Liver (tissue), 9 donors: ENCODE measurements around the gene YAE1. TPM values are rescaled to one million over a fixed set of nuclear protein-coding genes. Genes with fewer than 3 reads are reported as not detected.

Experiments
- DNase-seq: peaks from one replicate; pipeline ENCODE4 v3.0.0-alpha.2; 2017; ENCODE audit warnings: low spot score
- H3K27ac ChIP-seq, 2 donors: one replicate each; pipeline ENCODE4 v1.7.0; 2013; ENCODE audit warnings: inconsistent platforms in 2 of 2, low read length in 2 of 2, control low read depth in 1 of 2, low read depth in 1 of 2, mild to moderate bottlenecking in 1 of 2
- H3K27me3 ChIP-seq, 4 donors: one replicate each; pipeline versions ENCODE4 v1.6.1 to v1.7.0; 2013; ENCODE audit warnings: low read length in 3 of 4, inconsistent platforms in 1 of 4, mild to moderate bottlenecking in 1 of 4, moderate library complexity in 1 of 4; ENCODE audit not compliant: control insufficient read depth in 4 of 4, insufficient read depth in 4 of 4
- H3K36me3 ChIP-seq, 4 donors: one replicate each; pipeline versions ENCODE4 v1.6.1 to v1.7.0; 2013; ENCODE audit warnings: low read length in 3 of 4, mild to moderate bottlenecking in 3 of 4, low read depth in 1 of 4, moderate library complexity in 1 of 4; ENCODE audit not compliant: control insufficient read depth in 4 of 4, insufficient read depth in 3 of 4
- H3K4me1 ChIP-seq, 4 donors: one replicate each; pipeline versions ENCODE4 v1.6.1 to v1.7.0; 2013; ENCODE audit warnings: low read length in 3 of 4, mild to moderate bottlenecking in 3 of 4, moderate library complexity in 1 of 4; ENCODE audit not compliant: control insufficient read depth in 4 of 4, insufficient read depth in 4 of 4
- H3K4me3 ChIP-seq, 3 donors: one replicate each; pipeline versions ENCODE4 v1.6.1 to v1.7.0; 2013; ENCODE audit warnings: low read length in 3 of 3, control low read depth in 1 of 3, low read depth in 1 of 3, mild to moderate bottlenecking in 1 of 3
- H3K9ac ChIP-seq, 2 donors: one replicate each; pipeline ENCODE4 v1.7.0; 2013; ENCODE audit warnings: low read length in 2 of 2, mild to moderate bottlenecking in 2 of 2, moderate library complexity in 2 of 2, control low read depth in 1 of 2, low read depth in 1 of 2
- H3K9me3 ChIP-seq, 4 donors: one replicate each; pipeline versions ENCODE4 v1.6.1 to v1.7.0; 2013; ENCODE audit warnings: low read length in 3 of 4; ENCODE audit not compliant: control insufficient read depth in 4 of 4
- EGR1 ChIP-seq, 2 donors: IDR thresholded peaks; 2 replicates each; pipeline ENCODE4 v1.6.1; 2016 to 2018; ENCODE audit warnings: antibody characterized with exemption in 2 of 2, low read depth in 2 of 2
- FOXA1 ChIP-seq: IDR thresholded peaks from 2 replicates; pipeline ENCODE4 v1.6.1; 2016; ENCODE audit warnings: antibody characterized with exemption
- FOXA2 ChIP-seq: IDR thresholded peaks from 2 replicates; pipeline ENCODE4 v1.6.1; 2016; ENCODE audit warnings: antibody characterized with exemption
- HNF4A ChIP-seq, 2 donors: conservative IDR thresholded peaks; 2 replicates each; pipeline ENCODE4 v1.6.1; 2016; ENCODE audit warnings: antibody characterized with exemption in 2 of 2, mild to moderate bottlenecking in 2 of 2
- JUND ChIP-seq, 2 donors: IDR thresholded peaks; 2 replicates each; pipeline ENCODE4 v1.6.1; 2016; ENCODE audit warnings: antibody characterized with exemption in 2 of 2
- NR2F2 ChIP-seq: IDR thresholded peaks from 2 replicates; pipeline ENCODE4 v1.6.1; 2016; ENCODE audit warnings: antibody characterized with exemption
- RAD21 ChIP-seq, 2 donors: IDR thresholded peaks; 2 replicates each; pipeline ENCODE4 v1.6.1; 2016; ENCODE audit warnings: antibody characterized with exemption in 2 of 2, mild to moderate bottlenecking in 2 of 2
- RXRA ChIP-seq, 2 donors: IDR thresholded peaks; 2 replicates each; pipeline ENCODE4 v1.6.1; 2017 to 2018; ENCODE audit warnings: antibody characterized with exemption in 2 of 2, mild to moderate bottlenecking in 1 of 2
- SP1 ChIP-seq: IDR thresholded peaks from 2 replicates; pipeline ENCODE4 v1.6.1; 2018; ENCODE audit warnings: antibody characterized with exemption, mild to moderate bottlenecking
- TAF1 ChIP-seq: conservative IDR thresholded peaks from 2 replicates; pipeline ENCODE4 v1.6.1; 2016; ENCODE audit warnings: antibody characterized with exemption, mild to moderate bottlenecking
- YY1 ChIP-seq: IDR thresholded peaks from 2 replicates; pipeline ENCODE4 v1.6.1; 2016; ENCODE audit warnings: antibody characterized with exemption, mild to moderate bottlenecking
- WGBS: extraction: QIAGEN DNeasy Blood & Tissue Kit; methylation state at CpG from one replicate; pipeline ENCODE4 v1.1.7; 2013; 5-methylcytosine and 5-hydroxymethylcytosine counted together
- polyA plus RNA-seq, 2 donors: library from polyadenylated mRNA; stranded (reverse) in 1 of 2; unstranded in 1 of 2; fragments of 200-250 nt in 1 of 2; fragments of >200 nt in 1 of 2; fragmentation: Nextera tagmentation in 1 of 2; extraction: Ambion mirVana in 1 of 2; gene quantifications; one replicate each; pipeline versions ENCODE4 v1.2.1 to v1.2.3, GENCODE V29; 2013 to 2015
- total RNA-seq, 2 donors: library from RNA; depleted of rRNA; stranded (reverse); fragments of >200 nt; gene quantifications; one replicate each; pipeline ENCODE4 v1.2.3, GENCODE V29; 2014
- TF ChIP-seq, protein P1 (sequence below): fragments of 150-350 bp; IDR thresholded peaks from 2 replicates; pipeline ENCODE4 v1.5.1; 2017; ENCODE audit warnings: improper control_type of control experiment, low read depth, low read length; ENCODE audit not compliant: missing input control
- TF ChIP-seq, protein P2 (sequence below): IDR thresholded peaks from 2 replicates; pipeline ENCODE4 v1.6.1; 2016; ENCODE audit warnings: antibody characterized with exemption
- TF ChIP-seq, protein P3 (sequence below): IDR thresholded peaks from 2 replicates; pipeline ENCODE4 v1.6.1; 2016; ENCODE audit warnings: antibody characterized with exemption, mild to moderate bottlenecking
- TF ChIP-seq, protein P4 (sequence below): IDR thresholded peaks from 2 replicates; pipeline ENCODE4 v1.6.1; 2016; ENCODE audit warnings: antibody characterized with exemption
- donor health status: healthy.
- donor health status: healthy.
- donor health status: healthy.
- donor health status: healthy.
- donor health status: healthy.

YAE1 gene
- total and polyA plus RNA-seq, 4 donors, result 6.7 to 12.0 (median 9.9) TPM

DNA sequence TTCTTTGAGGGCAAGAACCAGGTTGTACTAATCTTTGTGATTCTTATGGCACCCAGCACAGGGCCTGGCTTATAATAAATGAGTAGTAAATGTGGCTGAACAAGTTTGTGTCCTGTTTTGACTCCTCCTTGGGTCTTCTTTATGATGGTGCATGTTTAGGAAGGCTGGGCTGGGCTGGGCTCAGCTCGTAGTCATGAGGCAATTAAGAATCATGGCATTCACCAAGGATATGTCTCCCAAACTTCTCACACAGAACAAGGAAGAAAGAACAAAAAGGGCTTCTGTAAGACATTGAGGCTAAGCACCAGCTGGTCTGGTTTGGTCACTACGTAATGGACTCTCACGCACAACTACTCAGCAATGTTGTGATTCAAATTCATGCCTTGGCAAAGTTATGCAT lies 30.5 kb upstream of the YAE1 start:
- WGBS, result 87% methylated on average over 3 of the region's 3 CpGs
- no peaks in the 10 kb centered on the region for H3K9me3 ChIP-seq
- TF ChIP-seq TAF1 (no peak), RAD21 (IDR thresholded peaks at IDR 0.05) (no peak), FOXA2 (no peak), SP1 (no peak), YY1 (no peak), NR2F2 (no peak), RXRA (IDR thresholded peaks at IDR 0.05) (no peak), HNF4A (conservative IDR thresholded peaks at IDR 0.05) (no peak), FOXA1 (no peak), EGR1 (IDR thresholded peaks at IDR 0.05; ENCODE audit: low read depth in 2 of 2) (no peak)
- TF ChIP-seq, protein P1, sequence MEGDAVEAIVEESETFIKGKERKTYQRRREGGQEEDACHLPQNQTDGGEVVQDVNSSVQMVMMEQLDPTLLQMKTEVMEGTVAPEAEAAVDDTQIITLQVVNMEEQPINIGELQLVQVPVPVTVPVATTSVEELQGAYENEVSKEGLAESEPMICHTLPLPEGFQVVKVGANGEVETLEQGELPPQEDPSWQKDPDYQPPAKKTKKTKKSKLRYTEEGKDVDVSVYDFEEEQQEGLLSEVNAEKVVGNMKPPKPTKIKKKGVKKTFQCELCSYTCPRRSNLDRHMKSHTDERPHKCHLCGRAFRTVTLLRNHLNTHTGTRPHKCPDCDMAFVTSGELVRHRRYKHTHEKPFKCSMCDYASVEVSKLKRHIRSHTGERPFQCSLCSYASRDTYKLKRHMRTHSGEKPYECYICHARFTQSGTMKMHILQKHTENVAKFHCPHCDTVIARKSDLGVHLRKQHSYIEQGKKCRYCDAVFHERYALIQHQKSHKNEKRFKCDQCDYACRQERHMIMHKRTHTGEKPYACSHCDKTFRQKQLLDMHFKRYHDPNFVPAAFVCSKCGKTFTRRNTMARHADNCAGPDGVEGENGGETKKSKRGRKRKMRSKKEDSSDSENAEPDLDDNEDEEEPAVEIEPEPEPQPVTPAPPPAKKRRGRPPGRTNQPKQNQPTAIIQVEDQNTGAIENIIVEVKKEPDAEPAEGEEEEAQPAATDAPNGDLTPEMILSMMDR, result no peak
- TF ChIP-seq, protein P2, sequence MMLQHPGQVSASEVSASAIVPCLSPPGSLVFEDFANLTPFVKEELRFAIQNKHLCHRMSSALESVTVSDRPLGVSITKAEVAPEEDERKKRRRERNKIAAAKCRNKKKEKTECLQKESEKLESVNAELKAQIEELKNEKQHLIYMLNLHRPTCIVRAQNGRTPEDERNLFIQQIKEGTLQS, result no peak
- TF ChIP-seq, protein P3, sequence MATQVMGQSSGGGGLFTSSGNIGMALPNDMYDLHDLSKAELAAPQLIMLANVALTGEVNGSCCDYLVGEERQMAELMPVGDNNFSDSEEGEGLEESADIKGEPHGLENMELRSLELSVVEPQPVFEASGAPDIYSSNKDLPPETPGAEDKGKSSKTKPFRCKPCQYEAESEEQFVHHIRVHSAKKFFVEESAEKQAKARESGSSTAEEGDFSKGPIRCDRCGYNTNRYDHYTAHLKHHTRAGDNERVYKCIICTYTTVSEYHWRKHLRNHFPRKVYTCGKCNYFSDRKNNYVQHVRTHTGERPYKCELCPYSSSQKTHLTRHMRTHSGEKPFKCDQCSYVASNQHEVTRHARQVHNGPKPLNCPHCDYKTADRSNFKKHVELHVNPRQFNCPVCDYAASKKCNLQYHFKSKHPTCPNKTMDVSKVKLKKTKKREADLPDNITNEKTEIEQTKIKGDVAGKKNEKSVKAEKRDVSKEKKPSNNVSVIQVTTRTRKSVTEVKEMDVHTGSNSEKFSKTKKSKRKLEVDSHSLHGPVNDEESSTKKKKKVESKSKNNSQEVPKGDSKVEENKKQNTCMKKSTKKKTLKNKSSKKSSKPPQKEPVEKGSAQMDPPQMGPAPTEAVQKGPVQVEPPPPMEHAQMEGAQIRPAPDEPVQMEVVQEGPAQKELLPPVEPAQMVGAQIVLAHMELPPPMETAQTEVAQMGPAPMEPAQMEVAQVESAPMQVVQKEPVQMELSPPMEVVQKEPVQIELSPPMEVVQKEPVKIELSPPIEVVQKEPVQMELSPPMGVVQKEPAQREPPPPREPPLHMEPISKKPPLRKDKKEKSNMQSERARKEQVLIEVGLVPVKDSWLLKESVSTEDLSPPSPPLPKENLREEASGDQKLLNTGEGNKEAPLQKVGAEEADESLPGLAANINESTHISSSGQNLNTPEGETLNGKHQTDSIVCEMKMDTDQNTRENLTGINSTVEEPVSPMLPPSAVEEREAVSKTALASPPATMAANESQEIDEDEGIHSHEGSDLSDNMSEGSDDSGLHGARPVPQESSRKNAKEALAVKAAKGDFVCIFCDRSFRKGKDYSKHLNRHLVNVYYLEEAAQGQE, result no peak
- TF ChIP-seq, protein P4, sequence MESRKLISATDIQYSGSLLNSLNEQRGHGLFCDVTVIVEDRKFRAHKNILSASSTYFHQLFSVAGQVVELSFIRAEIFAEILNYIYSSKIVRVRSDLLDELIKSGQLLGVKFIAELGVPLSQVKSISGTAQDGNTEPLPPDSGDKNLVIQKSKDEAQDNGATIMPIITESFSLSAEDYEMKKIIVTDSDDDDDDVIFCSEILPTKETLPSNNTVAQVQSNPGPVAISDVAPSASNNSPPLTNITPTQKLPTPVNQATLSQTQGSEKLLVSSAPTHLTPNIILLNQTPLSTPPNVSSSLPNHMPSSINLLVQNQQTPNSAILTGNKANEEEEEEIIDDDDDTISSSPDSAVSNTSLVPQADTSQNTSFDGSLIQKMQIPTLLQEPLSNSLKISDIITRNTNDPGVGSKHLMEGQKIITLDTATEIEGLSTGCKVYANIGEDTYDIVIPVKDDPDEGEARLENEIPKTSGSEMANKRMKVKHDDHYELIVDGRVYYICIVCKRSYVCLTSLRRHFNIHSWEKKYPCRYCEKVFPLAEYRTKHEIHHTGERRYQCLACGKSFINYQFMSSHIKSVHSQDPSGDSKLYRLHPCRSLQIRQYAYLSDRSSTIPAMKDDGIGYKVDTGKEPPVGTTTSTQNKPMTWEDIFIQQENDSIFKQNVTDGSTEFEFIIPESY, result no peak
- no peaks in the 10 kb centered on the region for H3K4me1 ChIP-seq
- no peak overlapping the region for H3K4me3 ChIP-seq
- H3K36me3 ChIP-seq, result no peaks in the 10 kb centered on the region
- no peak overlapping the region for H3K9ac ChIP-seq
- no peak overlapping the region for H3K27ac ChIP-seq
- H3K27me3 ChIP-seq, result peaks cover 0 to 4% (median under 1%) of the 10 kb centered on the region in 4 donors
- DNase-seq, result no peak

DNA sequence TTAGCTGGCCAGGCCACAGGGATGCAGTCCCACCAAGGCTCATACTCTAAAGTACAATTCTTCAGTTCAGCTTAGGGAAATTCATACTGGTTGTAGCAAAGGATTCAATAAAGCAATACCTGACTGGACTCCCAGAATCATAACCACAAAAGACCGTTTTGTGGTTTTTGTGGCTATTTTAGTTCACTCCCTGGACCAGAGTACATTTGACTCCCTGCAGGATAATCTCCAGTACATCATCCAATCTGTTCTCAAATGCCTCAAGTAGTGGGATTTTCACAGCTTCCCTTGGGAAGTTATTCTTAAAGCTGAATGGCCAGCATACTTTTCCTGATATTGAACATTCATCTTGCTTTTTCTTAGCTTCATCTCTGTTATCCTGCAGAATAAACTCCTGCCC lies 29.3 kb upstream of the YAE1 start:
- H3K27me3 ChIP-seq, result peaks cover 0 to 4% (median under 1%) of the 10 kb centered on the region in 4 donors
- no peaks in the 10 kb centered on the region for H3K36me3 ChIP-seq
- H3K27ac ChIP-seq, result no peak overlapping the region
- no peak overlapping the region for H3K9ac ChIP-seq
- H3K4me1 ChIP-seq, result no peaks in the 10 kb centered on the region
- no peak for DNase-seq
- TF ChIP-seq, protein P4, result no peak
- TF ChIP-seq SP1, result no peak
- TF ChIP-seq TAF1, result no peak
- no peak for TF ChIP-seq FOXA2
- no peak for TF ChIP-seq RAD21 (IDR thresholded peaks at IDR 0.05)
- TF ChIP-seq JUND (IDR thresholded peaks at IDR 0.05), result no peak
- TF ChIP-seq YY1, result no peak
- TF ChIP-seq, protein P1, result no peak
- H3K9me3 ChIP-seq, result no peaks in the 10 kb centered on the region
- WGBS, result 64% methylated on average over 1 of the region's 1 CpG
- H3K4me3 ChIP-seq, result no peak overlapping the region
